Esophagus squamous epithelium (tissue), 4 donors: ENCODE measurements around the gene MICAL2.

Experiments used
- POLR2A ChIP-seq, 4 donors: fragments of 450-650 bp; IDR thresholded peaks; one replicate each; pipeline ENCODE4 v1.6.1; 2017; ENCODE audit warnings: antibody characterized with exemption in 4 of 4, mild to moderate bottlenecking in 4 of 4, moderate library complexity in 3 of 4
- TF ChIP-seq, protein P1 (sequence below), 6 experiments: fragments of 450-650 bp in 4 of 6; fragments of 200-600 bp in 2 of 6; sonication (generic) in 2 of 6; IDR thresholded peaks; one replicate each; pipeline ENCODE4 v1.5.1; 2016 to 2019; ENCODE audit warnings: antibody characterized with exemption in 6 of 6, mild to moderate bottlenecking in 4 of 6, moderate library complexity in 4 of 6

DNA sequence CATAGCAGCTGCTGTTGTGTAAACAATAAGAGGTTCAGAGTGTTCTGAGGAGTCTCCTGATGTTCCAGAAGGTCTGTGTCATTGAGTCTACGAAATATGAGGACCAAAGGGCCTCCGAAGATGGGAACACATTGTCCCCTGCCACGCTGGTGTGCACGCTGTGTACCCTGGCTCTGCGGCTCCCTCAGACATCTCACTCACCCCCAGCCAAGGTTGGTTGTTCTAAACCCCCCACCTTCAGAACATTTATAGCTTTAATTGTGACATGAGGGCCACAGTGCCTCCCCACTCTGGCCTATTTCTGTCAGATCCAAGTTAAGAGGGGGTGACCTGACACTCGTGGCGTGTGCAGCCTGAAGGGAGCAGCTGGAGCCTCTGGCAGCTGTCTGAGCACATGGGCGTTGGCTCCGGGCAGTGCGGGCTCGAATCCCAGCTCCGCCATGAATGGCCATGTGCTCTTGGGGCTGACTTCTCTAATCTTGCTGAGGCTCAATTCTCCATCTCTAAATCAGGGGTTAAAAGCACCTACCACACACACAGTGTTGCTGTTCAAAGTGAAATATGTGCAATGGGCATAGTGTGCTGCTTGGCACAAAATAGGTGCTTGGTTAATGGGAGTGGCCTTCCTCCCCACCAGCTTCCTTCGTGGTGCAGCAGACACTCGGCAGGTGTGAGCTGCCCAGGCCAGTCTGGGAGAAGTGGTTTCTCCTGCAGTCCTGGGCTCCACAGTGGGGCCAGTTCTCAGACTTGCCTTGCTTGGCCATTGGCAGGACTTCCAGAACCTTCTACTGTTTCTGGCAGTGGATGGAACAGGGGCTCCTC, 39.7 kb upstream of the MICAL2 start:
- no peak for TF ChIP-seq POLR2A (IDR thresholded peaks at IDR 0.05)
- TF ChIP-seq, protein P1, sequence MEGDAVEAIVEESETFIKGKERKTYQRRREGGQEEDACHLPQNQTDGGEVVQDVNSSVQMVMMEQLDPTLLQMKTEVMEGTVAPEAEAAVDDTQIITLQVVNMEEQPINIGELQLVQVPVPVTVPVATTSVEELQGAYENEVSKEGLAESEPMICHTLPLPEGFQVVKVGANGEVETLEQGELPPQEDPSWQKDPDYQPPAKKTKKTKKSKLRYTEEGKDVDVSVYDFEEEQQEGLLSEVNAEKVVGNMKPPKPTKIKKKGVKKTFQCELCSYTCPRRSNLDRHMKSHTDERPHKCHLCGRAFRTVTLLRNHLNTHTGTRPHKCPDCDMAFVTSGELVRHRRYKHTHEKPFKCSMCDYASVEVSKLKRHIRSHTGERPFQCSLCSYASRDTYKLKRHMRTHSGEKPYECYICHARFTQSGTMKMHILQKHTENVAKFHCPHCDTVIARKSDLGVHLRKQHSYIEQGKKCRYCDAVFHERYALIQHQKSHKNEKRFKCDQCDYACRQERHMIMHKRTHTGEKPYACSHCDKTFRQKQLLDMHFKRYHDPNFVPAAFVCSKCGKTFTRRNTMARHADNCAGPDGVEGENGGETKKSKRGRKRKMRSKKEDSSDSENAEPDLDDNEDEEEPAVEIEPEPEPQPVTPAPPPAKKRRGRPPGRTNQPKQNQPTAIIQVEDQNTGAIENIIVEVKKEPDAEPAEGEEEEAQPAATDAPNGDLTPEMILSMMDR (IDR thresholded peaks at IDR 0.05): no peak
